ENCODE measurements around the gene WDFY1.

- TF ChIP-seq CTCF (conservative IDR thresholded peaks at IDR 0.05; ENCODE audit: low read depth in 2 of 2) (no peak), REST (IDR thresholded peaks at IDR 0.05; ENCODE audit: unreplicated experiment) (no peak), POLR2AphosphoS5 (IDR thresholded peaks at IDR 0.05; ENCODE audit: low read depth) (no peak)
Observed at GRCh38 chr2:223900066-223900465, 45.1 kb downstream of the WDFY1 start.

All from GM23338 (cell line).